NCI-H774 (cell line): ENCODE measurements around the gene SEL1L3.

ENCODE experiments used
- DNase-seq: peaks from one replicate; lab custom pipeline; 2025; lab: John Stamatoyannopoulos, UW

SEL1L3 gene

DNA sequence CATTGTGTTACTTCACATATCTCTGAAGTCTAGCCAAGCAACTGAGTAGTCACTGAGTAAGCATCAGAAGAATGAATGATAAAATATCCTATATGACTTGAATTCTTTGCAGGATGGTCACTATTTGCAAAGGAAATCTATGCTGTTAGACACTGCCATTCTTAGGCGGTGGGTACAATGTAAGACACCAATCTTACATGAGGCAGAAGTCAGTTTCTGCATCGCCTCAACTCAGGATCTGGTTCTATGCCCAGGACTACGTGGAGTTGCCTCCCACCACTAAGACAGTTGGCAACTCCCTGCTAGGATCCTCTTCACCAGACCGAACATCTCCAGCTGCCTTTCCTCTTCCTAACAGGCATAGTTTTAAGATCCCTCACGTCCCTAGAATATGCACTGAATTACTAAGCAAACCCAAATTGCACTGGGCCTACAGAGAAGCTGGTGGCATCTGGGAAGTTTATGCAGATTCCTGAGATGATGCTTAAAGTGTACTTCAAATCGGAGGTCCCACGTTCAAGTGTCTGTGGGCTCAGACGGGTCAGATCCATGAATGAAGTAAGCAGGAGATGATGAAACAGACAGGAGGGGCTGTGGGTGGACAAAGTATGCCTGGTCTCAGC lies 45.6 kb downstream of the SEL1L3 start:
- DNase-seq = no peak

DNA sequence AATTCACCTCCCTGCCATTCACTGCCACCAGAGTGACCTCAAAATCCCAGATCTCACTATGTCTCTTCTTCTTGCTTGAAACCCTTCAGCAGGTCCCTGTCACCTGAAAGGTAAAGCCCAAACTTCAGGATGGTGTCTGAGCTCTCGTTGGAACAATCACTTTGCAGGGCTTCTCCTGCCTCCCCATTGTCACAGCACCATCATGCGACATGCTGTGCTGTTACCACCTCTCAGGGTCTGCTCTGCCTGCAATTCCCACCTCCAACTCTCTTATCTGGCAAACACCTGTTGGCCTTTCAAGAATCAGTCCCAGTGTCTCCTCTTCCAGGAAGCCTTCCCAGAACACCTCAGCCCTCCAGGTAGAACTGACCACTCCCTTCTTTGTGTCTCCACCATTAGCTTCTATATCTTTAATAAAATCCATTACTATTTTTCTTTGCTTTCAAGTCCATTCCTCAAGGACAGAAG lies 46.2 kb downstream of the SEL1L3 start:
- DNase-seq = no peak

DNA sequence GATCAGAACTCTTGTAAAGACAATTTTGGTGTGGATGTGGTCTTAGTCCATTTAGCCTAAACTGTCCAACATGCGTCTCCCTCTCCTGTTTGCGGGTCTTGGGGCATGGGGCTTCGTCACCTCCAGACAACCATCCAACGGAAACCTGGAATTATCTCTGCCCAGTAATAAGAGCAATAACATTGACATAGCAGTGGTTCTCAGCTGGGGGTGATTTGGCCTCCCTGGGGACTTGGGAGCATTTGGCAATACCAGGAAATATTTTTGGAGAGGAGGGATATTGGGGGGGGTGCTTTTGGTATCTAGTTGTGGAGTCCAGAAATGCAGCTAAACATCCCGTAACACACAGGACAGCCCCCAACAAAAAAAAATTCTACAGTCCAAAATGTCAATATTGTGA lies 47.2 kb downstream of the SEL1L3 start:
- no peak for DNase-seq

DNA sequence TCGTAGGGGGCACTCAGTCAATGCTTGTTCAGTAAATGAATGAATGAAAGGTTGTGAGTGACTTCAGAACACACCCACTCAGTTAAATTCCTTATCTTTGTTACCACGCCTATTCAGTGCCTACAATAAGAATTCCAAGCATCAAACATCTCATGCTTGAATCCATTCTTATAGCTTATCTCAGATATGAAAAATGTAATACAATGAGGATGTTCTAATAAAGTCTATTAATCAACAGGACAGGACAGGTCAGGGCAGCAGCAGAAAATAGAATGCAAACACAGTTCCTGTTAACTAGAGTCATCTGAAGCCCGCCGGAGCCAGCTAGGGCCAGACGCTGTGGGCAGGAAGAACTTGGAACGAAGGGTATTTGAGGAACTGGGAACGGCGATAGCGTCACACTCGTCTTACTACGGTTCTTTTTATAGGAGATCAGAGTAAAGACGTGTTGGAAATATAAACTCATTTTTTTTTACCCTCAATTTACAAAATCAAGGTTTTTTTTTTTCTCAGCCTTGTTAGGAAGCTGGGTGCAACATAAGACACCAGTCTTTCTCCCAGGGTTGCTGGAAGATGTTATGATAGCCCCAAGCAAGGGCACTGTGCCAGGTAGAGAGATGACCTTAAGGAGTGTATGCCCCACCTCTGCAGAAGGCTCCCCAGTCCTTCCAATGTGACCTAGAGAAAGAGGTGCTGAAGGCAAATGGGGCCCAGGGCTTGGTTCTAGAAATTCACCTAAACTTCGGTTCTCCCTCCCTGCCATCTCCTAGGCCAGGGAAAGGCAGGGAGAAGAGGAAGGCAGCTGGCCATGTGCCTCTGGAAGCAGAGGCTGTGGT lies 48.3 kb downstream of the SEL1L3 start:
- DNase-seq = no peak

DNA sequence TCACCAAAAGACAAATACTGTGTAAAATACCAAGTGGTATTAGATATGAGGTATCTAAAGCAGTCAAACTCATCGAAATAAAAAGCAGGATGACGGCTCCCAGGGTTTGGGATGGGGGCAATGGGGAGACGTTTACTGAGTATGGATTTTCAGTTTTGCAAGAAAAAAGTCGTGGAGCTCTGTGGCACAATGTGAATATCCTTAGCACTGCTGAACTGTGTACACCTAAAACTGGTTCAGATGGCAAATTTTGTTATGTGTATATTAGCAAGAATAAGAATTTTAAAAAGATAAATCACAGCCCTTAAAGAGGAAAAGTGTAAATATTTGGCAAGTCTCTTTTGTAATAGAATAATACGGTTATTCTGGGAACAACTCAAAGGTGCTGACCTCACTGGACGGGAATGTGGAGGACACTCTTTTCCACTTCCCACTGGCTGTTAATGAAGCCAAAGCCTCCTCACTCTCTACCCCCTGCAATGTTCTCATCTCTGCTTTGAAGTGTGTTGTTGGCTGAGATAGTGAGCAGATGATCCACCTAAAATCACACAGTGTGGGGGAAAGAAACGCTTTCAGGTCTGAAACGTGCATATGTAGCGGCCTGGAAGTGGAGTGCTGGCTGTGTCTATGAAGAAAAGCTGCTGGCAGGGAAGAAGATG lies 49.2 kb downstream of the SEL1L3 start:
- no peak for DNase-seq

DNA sequence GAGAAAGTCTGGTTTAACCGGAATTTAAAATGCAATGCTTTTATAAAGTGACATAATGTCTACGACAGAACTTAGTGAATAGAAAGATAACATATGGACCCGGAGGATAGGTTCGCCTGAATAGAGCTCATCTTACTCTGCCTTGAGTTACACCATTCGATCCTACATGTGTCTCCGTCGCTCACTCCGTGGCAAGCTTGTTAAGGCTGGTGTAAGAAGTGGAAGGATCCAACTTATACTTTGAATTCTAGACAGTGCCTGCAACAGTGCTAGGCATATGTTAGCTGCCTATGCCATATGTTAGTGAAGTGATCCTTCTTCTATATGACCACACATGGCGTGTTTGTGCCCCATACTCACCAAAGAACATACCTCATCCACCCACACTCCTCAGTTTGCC lies 50.9 kb downstream of the SEL1L3 start:
- no peak for DNase-seq

DNA sequence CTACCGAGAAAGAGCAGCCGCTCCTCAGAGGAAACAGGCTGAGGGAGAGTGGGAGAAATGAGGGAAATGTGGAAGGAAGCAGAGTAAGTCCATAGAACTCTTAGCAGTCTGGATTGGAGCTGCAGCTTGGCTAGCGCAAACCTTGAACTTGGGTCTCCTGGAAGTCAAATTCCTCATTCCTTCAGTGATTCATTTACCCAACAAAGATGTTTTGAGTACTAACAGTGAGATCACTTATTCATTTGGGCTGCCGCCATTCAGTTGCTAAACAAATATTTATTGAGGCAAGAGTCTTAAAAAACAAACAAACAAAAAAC lies 51.5 kb downstream of the SEL1L3 start:
- no peak for DNase-seq

DNA sequence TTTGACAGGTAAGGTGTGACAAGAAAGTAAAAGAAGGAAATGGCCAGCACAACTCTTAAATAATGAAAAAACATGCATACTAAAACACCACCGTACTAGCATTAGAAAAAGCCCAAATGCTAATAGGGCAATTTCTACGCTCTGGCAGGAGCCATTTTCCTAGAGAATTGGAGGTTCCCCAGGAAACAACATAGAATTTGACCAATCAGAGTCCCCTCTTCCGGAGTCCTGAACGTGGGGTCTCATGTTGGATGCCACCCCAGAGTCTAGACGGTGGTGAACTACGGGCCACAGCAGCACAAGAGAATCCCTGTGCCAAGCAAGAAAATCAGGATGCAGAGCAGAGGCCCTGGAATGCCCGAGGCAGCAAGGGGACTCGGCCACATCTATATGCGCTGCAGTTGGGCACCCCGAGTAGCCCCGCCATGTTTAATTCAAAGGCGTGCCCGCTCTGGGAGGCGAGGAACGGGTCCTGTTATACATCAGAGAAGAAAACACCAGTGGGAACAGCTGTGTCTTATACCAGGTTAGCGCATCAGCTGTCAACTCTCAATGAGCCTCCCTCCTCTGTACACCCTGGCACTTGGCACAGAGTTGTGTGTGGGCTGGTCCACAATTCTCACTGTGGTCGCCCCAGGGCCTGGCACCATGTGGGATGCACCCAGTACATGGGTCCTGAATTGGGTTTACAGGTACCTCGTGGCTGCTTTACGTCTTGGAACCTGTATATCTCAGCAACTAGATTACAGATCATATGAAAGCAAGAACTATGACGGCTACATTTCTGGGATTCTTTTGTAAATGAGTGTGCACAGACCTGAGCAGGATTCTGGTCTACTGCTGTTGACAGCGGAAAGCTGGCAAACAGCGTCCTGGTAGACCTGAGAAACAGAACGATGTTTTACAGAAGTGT lies 52.1 kb downstream of the SEL1L3 start:
- no peak for DNase-seq

DNA sequence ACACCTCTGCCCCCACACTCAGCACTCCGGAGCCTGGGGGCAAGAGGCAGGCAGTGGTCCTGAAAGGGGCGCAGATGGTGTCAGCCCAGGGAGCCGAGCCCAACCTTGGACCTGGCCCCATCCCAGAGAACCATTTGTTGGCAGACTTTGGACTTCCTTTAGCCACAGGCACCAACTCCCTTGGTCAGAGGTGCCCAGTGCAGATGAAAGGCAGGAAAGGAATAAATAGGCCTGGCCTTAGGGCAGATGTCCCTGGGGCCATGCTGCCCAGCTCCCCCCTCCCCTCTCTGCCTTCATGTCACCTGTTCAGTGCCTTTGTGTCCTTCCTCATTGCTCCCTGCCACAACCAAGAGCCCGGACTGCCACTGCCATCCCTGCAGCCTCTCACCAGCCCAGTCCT lies 52.8 kb downstream of the SEL1L3 start:
- DNase-seq = no peak

DNA sequence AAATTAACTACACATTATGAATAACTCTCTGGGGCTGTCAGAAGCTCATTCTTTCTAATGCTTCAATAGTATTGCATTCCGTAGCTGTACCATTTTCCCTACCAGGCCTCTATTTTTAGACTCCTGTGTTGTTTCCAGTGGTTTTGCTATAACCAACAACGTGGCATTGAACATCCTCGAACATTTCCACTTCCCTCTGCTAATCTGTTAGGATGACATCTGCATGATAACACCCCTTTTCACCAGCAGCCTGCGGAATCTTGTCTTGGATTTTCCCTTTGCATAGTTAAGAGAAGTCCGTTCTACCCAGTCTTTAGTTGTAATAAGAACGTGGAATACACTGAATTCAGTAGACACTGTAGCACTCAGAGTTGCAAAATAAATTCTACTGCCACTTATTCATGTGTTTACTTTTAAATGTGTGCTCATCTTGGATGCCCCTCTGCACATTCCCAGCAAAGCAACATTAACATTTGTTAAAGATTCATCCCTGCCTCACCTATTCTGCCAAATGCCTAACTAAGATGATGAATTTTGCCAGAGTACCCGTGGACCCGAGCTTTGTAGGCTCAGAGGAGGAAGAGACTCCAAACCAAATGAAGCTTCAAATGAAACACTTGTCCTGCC lies 55.6 kb downstream of the SEL1L3 start:
- DNase-seq = no peak

DNA sequence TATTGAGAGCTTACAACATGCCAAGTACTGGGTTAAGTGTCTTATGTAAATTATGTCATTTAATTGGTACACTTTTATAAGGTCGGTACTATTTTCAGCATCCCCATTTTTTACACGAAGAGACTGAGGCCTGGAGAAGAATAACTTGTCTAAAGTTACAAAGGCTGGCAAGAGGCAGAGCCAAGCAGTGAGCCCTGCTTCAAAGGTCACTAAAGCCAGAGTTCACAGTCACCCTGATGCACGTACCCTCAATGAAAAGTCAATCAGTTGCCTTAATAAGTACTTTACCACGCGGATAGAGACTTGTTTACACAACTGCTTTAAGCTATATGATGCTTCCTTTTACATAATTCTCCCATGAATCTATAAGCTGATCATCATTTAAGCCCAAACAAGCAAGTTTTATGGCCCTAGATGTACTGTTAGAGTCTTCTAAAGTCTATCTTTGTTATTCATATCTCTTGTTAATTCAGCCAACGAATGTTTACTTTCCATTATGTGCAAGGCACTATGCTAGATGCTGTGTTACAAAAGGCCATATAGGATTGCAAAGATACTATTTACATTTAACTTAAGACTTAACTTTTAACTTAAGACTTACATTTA lies 57.4 kb downstream of the SEL1L3 start:
- no peak for DNase-seq

DNA sequence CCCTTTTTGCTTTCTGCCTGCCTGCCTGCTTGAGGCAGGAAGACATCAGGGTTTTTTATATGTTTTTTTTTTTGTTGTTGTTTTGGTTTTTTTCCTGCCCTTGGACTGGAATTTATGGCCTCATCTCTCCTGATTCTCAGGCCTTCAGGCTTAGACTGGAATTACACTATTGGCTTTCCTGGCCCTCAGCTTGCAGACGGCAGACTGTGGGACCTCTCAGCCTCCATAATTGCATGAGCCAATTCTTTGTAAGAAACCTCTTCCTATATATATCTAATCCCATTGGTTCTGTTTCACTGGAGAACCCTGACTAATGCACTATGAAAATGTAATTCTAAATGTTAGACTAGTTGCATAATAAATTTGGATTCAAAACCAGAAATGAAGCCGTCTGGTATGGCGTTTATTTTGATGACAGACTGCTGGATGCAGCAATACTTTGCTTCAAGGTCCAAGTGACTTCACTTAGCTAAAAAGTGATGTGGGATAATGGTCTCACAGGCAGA lies 59.0 kb downstream of the SEL1L3 start:
- DNase-seq = no peak

DNA sequence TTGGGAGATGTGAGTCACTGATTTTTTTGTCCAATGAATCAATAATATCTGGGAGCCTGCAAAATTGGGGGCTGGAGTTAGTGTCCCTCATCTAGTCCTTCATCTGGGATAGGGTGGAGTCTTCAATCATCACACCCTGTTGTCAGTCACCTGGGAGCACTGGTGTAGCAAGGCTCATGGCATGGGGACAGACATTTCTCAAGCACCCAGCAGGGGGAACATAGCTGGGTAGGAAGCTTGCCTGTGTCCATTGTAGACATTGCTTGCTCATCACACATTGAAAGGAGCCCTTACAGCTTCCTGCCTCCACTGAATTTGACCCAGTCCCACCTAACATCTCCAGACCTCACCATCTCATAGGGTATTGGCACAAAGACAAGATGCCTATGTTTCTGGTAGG lies 61.2 kb downstream of the SEL1L3 start:
- DNase-seq = no peak

DNA sequence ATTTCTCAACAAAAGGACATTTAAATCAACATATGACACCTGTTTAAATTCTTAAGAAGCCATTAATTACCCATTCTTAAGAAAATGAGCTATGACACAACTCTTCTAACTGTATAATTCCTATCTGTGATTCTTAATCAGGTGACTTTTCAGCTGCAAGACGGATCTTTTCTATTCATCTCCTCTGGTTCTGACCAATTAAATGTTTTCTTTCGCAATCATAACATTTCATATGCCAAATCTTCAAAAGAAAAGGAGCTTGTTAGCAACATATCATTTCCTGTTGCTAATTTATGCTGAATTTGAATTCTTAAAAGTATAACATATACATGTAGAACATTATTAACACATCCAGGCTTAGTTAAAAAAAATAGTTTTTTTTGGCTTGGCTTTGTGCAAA lies 62.5 kb downstream of the SEL1L3 start:
- no peak for DNase-seq

DNA sequence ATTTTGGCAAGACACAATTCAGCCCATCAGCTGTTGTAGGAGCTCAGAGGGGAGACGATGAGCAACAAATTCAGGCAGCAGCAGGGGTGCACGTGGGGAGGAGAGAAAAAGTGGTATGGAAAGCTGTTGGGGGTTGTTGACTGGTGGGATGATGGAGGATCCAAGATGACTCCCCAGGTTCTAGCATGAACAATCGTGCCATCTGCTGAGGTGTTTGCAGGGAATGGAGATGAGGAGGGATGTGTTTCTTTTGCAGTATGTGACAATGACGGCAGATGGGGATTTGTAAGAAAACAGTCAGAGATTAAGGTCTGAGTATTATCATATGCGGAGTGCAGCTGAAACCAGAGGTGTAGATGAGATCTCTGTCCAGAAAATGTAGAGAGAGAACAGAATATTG lies 63.3 kb downstream of the SEL1L3 start:
- DNase-seq = no peak

DNA sequence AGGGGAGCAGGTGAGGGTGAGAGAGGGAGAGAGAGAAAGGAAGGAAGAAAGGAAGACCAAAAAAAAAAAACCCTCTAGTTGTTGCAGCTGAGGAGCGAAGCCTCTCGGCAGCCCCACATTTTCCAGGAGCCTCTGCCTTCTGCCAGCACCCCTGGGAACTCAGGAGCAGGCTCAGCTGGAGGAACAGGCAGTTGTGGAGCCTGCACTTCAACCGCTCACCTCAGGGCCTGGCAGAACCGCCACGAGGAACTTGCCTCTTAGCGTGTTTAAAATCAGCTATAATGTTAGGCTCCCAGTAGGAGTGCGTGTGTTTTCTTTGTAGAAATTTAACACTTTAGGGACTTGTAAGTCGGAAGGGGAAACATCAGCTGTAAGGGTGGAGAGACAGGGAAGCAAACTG lies 65.7 kb downstream of the SEL1L3 start:
- DNase-seq = no peak

DNA sequence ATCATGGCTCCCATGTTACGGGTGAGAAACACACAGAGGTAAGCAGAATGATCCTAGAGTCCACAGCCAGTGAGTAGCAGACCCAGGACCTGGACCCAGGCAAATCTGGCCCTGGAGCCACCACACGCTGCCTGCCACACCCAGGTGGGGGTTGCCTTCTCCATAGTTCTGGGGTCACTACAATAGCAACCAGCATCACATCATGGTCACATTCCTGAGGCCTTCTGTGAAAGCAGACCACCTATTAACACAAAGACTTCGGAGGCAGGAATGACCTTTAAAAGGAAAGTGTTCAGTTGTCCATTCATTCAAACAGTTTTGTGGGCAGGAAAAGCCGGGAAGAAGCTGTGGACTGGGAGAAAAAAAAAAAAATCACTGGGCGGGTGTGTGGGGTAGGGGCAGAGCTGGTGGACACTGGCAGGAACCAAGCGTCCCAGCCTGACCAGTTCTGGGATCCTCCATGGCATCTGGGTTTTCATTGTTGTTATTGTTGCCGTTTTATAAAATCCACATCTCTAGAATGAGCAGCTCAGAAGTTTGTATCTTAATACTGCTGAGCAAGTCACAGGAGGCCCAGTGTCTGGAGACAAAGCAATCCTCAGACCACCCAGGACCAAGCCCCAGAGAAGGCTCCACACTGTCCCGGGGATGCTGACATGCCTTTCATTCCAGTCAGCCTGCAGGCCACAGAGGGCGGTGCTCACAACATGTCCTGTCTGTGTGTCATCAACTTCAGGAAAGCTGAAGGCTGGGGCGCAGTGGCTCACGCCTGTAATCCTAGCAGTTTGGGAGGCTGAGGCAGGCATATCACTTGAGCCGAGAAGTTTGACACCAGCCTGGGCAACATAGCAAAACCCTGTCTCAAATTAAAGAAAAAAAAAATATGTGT lies 67.0 kb downstream of the SEL1L3 start:
- no peak for DNase-seq

DNA sequence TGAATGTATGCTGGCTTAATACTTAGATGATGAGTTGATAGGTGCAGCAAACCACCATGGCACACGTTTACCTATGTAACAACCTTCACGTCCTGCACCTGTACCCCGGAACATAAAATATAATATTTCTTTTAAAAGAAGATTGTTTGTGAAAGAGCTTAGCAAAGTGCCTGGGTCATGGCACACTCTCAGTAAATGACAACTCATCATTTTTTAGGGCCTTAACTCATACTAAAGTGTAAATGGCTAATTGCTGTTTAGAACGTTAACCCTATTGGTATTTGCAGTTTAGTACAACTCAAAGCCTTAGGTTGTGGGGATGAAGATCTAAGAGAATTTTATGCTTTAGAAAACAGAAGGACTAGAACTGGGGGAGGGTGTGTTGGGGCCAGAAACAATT lies 67.7 kb downstream of the SEL1L3 start:
- no peak for DNase-seq

DNA sequence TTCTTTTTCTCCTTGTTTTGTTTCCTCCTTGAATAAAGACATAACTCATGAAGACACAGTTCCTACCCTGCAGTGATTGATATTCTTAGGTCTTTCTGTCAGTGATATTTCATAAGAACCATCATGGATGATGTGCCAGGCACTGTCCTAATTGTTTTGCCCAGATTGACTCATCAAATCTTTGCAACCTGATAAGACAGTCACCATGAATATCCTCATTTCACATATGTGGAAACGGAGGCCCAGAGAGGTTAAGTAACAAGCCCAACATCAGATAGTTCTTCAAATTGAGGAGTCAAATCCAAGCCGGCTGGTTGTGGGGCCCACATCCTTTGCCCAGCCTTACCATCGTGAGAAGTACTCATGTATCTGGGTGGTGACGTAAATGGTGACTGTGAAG lies 69.9 kb downstream of the SEL1L3 start:
- no peak for DNase-seq

DNA sequence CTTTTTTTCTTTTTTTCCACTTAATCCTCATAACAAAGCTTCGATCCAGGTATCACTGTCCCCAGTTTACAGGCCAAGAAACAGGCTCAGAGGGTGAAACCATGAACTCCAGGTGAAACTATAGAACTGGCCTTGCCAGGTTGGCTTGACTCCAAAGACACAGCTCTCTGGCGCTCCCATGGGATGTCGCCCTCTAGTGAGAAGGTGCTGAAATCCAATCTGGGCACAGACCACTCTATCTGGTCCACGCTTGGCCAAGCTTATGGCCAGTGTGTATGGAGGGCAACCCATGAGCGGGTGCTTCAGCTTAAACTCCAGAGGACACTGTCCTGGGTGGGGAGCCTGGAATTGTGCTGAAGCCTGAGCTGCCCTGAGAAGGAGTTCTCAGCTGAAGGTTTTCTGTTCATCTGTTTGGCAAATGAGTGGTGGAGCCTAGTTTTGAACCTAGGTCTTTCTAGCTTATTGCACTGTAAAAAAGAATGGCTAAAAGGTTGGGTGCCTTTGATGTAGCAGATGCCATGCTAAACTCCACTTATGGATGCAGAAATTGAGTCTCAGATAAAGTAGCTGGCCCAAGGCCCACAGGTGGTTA lies 70.5 kb downstream of the SEL1L3 start:
- DNase-seq = no peak
